Measurements from ENCODE around the gene ZNF467. TPM values are rescaled to one million over a fixed set of nuclear protein-coding genes. Genes with fewer than 3 reads are reported as not detected.

Gene ZNF467
- total RNA-seq, 1 donor from 2014 or later = 64.2 TPM

DNA sequence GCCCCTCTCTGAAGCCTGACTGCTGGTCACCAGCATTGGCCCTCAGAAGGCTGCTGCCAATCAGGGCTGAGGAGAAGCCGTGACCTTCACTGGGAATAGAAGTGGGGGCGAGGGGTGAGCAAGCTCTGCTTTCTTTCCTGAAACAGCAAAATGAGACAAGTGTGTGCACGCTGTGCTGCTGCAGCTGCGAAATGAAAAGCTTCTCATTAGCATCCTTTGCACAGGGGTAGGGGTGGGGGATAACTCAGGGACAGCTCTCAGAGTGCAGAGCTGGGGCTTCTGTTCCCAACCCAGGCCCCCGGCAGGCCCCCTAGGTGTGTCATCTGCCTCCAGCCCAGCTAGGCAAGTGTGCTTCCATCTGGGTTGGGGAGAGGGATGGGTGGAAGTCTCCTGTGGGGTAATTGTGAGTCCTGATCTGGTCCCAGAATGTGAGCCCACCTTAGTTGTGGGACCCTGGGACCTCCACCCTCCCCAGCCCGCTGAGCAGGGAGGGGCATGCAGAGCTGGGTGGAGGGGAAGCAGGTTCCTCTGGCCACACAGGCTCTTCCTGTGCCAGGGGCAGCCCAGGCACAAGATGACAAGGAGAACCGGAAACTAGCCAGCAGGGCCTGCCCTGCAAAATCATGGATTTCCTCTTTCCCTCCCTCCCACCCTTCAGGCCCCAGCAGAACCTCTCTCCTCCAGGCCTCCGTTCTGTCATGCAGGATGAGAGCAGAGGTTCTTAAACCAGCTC, 22.2 kb downstream of the ZNF467 start:
- DNase-seq (ENCODE audit: low spot score) = no peak
- TF ChIP-seq, protein P1, sequence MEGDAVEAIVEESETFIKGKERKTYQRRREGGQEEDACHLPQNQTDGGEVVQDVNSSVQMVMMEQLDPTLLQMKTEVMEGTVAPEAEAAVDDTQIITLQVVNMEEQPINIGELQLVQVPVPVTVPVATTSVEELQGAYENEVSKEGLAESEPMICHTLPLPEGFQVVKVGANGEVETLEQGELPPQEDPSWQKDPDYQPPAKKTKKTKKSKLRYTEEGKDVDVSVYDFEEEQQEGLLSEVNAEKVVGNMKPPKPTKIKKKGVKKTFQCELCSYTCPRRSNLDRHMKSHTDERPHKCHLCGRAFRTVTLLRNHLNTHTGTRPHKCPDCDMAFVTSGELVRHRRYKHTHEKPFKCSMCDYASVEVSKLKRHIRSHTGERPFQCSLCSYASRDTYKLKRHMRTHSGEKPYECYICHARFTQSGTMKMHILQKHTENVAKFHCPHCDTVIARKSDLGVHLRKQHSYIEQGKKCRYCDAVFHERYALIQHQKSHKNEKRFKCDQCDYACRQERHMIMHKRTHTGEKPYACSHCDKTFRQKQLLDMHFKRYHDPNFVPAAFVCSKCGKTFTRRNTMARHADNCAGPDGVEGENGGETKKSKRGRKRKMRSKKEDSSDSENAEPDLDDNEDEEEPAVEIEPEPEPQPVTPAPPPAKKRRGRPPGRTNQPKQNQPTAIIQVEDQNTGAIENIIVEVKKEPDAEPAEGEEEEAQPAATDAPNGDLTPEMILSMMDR (IDR thresholded peaks at IDR 0.05; ENCODE audit: unreplicated experiment) = no peak
- peaks cover 41% of the 10 kb centered on the region for H3K4me1 Mint-ChIP-seq (ENCODE audit: unreplicated experiment)
- peaks cover 18% of the 10 kb centered on the region for H3K27me3 Mint-ChIP-seq (ENCODE audit: unreplicated experiment)
- H3K27ac Mint-ChIP-seq (ENCODE audit: unreplicated experiment) = no peak overlapping the region
- H3K9me3 Mint-ChIP-seq (ENCODE audit: unreplicated experiment) = no peaks in the 10 kb centered on the region
- no peak overlapping the region for H3K4me3 Mint-ChIP-seq (ENCODE audit: unreplicated experiment)
- peaks cover 11% of the 10 kb centered on the region for H3K36me3 Mint-ChIP-seq (ENCODE audit: low read depth, unreplicated experiment)

DNA sequence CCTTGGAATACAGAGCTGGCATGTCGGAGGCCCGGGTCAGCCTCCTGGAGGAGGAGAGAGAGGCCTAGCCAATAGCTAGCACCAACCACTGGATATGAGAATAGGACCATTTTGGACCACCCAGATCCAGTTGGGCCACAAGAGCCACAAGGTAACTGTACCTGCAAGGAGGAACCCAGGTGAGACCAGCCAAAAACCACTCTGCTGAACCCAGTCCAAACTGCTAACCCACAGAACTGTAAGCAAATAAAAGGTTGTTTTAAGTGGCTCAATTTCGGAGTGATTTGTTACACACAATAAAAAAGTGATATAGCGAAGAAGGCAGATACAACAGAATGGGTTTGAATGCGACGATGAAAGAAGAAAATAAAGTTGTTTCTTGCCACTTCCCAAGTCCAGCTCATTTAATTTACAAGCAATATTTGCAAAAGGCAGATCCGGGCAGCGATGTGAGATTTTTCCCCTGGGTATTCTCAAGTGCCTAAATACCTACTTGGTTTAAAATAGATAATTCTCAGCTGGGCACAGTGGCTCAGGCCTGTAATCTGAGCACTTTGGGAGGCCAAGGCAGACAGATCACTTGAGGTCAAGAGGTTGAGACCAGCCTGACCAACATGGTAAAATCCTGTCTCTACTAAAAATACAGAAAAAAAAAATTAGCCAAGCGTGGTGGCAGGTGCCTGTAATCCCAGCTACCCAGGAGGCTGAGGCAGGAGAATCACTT, 23.1 kb downstream of the ZNF467 start:
- peaks cover 11% of the 10 kb centered on the region for H3K36me3 Mint-ChIP-seq (ENCODE audit: low read depth, unreplicated experiment)
- H3K4me3 Mint-ChIP-seq (ENCODE audit: unreplicated experiment) = no peak overlapping the region
- H3K4me1 Mint-ChIP-seq (ENCODE audit: unreplicated experiment) = peaks cover 34% of the 10 kb centered on the region
- no peak overlapping the region for H3K27ac Mint-ChIP-seq (ENCODE audit: unreplicated experiment)
- TF ChIP-seq, protein P1 (IDR thresholded peaks at IDR 0.05; ENCODE audit: unreplicated experiment) = no peak
- H3K27me3 Mint-ChIP-seq (ENCODE audit: unreplicated experiment) = peaks cover 18% of the 10 kb centered on the region
- H3K9me3 Mint-ChIP-seq (ENCODE audit: unreplicated experiment) = no peaks in the 10 kb centered on the region
- no peak for DNase-seq (ENCODE audit: low spot score)

DNA sequence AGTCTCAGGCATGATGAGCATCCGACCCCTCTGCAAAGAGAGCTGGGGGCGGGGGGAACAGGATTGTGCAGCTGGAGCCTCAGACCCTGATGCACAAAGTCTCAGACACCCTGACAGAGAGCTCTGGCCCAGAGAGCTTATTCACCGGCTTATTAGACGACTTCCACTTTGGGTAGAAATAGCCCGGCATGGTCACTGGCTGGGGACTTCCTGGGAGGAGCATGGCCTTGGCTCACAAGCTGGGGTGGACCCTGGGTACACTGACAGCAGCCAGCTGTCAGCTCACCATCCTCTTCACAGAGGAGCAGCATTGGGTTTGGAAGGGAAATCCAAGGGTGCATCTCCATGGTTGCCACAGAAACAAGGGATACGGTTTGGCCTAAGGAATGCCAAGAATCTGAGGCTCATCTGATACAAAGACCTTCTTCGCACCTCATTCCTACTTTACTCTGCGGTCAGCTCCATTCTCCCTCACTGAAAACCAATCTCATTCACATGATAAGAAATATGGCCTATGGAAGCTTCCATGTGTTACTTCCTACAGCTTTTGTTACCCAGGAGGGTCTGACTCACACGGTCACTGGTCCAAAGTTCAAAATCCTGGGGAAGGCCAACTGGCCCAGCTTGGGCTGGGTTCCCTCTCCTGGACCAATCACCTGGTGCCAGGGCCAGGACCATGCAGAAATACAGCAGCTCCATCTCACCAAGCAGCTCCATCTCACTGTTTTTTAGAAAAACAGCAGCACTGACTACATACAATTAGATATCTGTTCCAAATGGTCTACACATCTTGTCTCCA, 25.1 kb downstream of the ZNF467 start:
- no peak overlapping the region for H3K27ac Mint-ChIP-seq (ENCODE audit: unreplicated experiment)
- peaks cover 21% of the 10 kb centered on the region for H3K4me1 Mint-ChIP-seq (ENCODE audit: unreplicated experiment)
- DNase-seq (ENCODE audit: low spot score) = no peak
- H3K9me3 Mint-ChIP-seq (ENCODE audit: unreplicated experiment) = no peaks in the 10 kb centered on the region
- TF ChIP-seq, protein P1 (IDR thresholded peaks at IDR 0.05; ENCODE audit: unreplicated experiment) = no peak
- peak overlapping the region; percentile 2 for H3K4me3 Mint-ChIP-seq (ENCODE audit: unreplicated experiment)
- peaks cover 18% of the 10 kb centered on the region for H3K27me3 Mint-ChIP-seq (ENCODE audit: unreplicated experiment)
- H3K36me3 Mint-ChIP-seq (ENCODE audit: low read depth, unreplicated experiment) = peaks cover 11% of the 10 kb centered on the region

DNA sequence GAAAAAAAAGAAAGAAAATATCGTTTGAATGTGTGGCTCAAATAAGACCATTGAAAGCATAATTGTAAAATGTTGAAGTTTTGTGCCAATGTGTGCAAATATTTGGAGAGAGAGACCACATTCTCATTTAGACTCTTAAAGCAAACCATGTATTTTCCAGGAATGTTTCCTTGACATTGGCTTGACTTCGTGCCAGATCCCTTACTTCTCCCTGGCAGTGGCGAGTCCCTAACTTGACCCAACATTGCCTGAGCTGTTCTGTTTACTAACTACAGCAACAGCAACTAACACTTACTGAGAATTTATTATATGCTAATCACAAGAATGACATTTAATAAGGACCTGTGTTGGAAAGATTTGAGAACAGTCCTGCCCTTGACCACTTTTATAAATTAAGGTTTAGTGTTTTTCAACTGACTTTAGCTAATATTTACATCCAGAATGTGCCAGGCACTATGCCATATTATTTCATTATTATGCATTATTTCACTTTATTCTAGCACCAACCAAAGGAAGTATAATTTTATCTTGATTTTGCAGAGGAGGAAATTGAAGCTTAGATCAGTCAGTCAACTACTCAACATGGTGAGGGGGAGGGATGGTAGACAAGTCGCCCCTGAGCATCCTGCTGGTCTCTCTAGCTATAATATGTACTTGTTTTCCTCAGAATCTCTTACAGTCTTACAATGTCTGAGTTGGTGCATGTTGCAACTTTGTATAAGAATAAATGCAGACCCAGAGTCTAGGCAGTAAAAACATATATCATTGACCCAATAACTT, 29.7 kb downstream of the ZNF467 start:
- Mint-ChIP-seq H3K27ac (ENCODE audit: unreplicated experiment) (no peak overlapping the region), H3K36me3 (ENCODE audit: low read depth, unreplicated experiment) (peaks cover 2% of the 10 kb centered on the region), H3K27me3 (ENCODE audit: unreplicated experiment) (peaks cover 7% of the 10 kb centered on the region), H3K4me3 (ENCODE audit: unreplicated experiment) (no peak overlapping the region), H3K4me1 (ENCODE audit: unreplicated experiment) (no peaks in the 10 kb centered on the region), H3K9me3 (ENCODE audit: unreplicated experiment) (no peaks in the 10 kb centered on the region)
- DNase-seq (ENCODE audit: low spot score) = no peak
- TF ChIP-seq, protein P1 (IDR thresholded peaks at IDR 0.05; ENCODE audit: unreplicated experiment) = no peak
